Neutrophil (primary cell): Measurements from ENCODE around the gene MTHFR.

Experiments
- H3K27ac ChIP-seq: fragments of 200-600 bp; sonication (generic); 2 replicates; pipeline ENCODE4 v1.5.1; 2016; ENCODE audit warnings: mild to moderate bottlenecking, moderate library complexity
- H3K27me3 ChIP-seq: fragments of 200-600 bp; sonication (generic); 2 replicates; pipeline ENCODE4 v1.6.0; 2016; ENCODE audit warnings: mild to moderate bottlenecking
- H3K36me3 ChIP-seq: fragments of 200-600 bp; sonication (generic); 2 replicates; pipeline ENCODE4 v1.5.1; 2017
- H3K4me1 ChIP-seq, 2 experiments: fragments of 200-600 bp in 1 of 2; sonication (generic) in 1 of 2; 1 replicate in 1 of 2; 2 replicates in 1 of 2; pipeline versions ENCODE4 v1.5.1 to v1.6.1; 2013 to 2016; ENCODE audit warnings: low read depth in 1 of 2, low read length in 1 of 2, mild to moderate bottlenecking in 1 of 2, moderate library complexity in 1 of 2; ENCODE audit not compliant: control insufficient read depth in 1 of 2, insufficient read depth in 1 of 2
- H3K4me3 ChIP-seq, 2 experiments: fragments of 200-600 bp in 1 of 2; sonication (generic) in 1 of 2; 1 replicate in 1 of 2; 2 replicates in 1 of 2; pipeline ENCODE4 v1.5.1; 2013 to 2016; ENCODE audit warnings: low read depth in 1 of 2, low read length in 1 of 2, mild to moderate bottlenecking in 1 of 2, moderate library complexity in 1 of 2
- H3K9me3 ChIP-seq: fragments of 200-600 bp; sonication (generic); 2 replicates; pipeline ENCODE4 v1.5.1; 2016
- TF ChIP-seq, protein P1 (sequence below): fragments of 200-600 bp; sonication (generic); IDR thresholded peaks from 2 replicates; pipeline ENCODE4 v1.5.1; 2016; ENCODE audit warnings: antibody characterized with exemption

Gene MTHFR

GRCh38 chr1:11835441-11836225 is 29.9 kb upstream of the MTHFR start:
- Histone ChIP-seq H3K36me3 (peaks cover 89% of the 10 kb centered on the region), H3K4me1 (no peaks in the 10 kb centered on the region), H3K4me3 (no peak overlapping the region), H3K27ac (no peak overlapping the region), H3K9me3 (no peaks in the 10 kb centered on the region), H3K27me3 (no peaks in the 10 kb centered on the region)
- TF ChIP-seq, protein P1, sequence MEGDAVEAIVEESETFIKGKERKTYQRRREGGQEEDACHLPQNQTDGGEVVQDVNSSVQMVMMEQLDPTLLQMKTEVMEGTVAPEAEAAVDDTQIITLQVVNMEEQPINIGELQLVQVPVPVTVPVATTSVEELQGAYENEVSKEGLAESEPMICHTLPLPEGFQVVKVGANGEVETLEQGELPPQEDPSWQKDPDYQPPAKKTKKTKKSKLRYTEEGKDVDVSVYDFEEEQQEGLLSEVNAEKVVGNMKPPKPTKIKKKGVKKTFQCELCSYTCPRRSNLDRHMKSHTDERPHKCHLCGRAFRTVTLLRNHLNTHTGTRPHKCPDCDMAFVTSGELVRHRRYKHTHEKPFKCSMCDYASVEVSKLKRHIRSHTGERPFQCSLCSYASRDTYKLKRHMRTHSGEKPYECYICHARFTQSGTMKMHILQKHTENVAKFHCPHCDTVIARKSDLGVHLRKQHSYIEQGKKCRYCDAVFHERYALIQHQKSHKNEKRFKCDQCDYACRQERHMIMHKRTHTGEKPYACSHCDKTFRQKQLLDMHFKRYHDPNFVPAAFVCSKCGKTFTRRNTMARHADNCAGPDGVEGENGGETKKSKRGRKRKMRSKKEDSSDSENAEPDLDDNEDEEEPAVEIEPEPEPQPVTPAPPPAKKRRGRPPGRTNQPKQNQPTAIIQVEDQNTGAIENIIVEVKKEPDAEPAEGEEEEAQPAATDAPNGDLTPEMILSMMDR = no peak

GRCh38 chr1:11833900-11834299 is 28.1 kb upstream of the MTHFR start:
- no peak overlapping the region for H3K27ac ChIP-seq
- no peaks in the 10 kb centered on the region for H3K9me3 ChIP-seq
- no peaks in the 10 kb centered on the region for H3K27me3 ChIP-seq
- H3K4me3 ChIP-seq = no peak overlapping the region
- H3K36me3 ChIP-seq = peaks cover 89% of the 10 kb centered on the region
- TF ChIP-seq, protein P1 = no peak
- no peaks in the 10 kb centered on the region for H3K4me1 ChIP-seq

GRCh38 chr1:11833497-11833896 is 27.7 kb upstream of the MTHFR start:
- TF ChIP-seq, protein P1 = no peak

GRCh38 chr1:11831945-11832725 is 26.4 kb upstream of the MTHFR start:
- H3K27ac ChIP-seq = no peak overlapping the region
- TF ChIP-seq, protein P1 = no peak
- H3K36me3 ChIP-seq = peaks cover 90% of the 10 kb centered on the region
- H3K4me3 ChIP-seq = no peak overlapping the region
- H3K9me3 ChIP-seq = no peaks in the 10 kb centered on the region
- no peaks in the 10 kb centered on the region for H3K27me3 ChIP-seq
- no peaks in the 10 kb centered on the region for H3K4me1 ChIP-seq

More at GRCh38 chr1:11833497-11833896, 27.7 kb upstream of the MTHFR start:
- H3K9me3 ChIP-seq = no peaks in the 10 kb centered on the region
- no peak overlapping the region for H3K27ac ChIP-seq
- no peak overlapping the region for H3K4me3 ChIP-seq
- no peaks in the 10 kb centered on the region for H3K4me1 ChIP-seq
- no peaks in the 10 kb centered on the region for H3K27me3 ChIP-seq
- H3K36me3 ChIP-seq = peaks cover 92% of the 10 kb centered on the region

- H3K4me1 ChIP-seq = no peaks in the 10 kb centered on the region
- H3K27me3 ChIP-seq = no peaks in the 10 kb centered on the region
- no peaks in the 10 kb centered on the region for H3K9me3 ChIP-seq
- TF ChIP-seq, protein P1 = no peak
- H3K36me3 ChIP-seq = peaks cover 82% of the 10 kb centered on the region
- H3K27ac ChIP-seq = no peak overlapping the region
- H3K4me3 ChIP-seq = no peak overlapping the region
Observed at GRCh38 chr1:11828511-11828910, 22.7 kb upstream of the MTHFR start.
